OCI-LY7 (cell line): Measurements from ENCODE around the gene PPP2R1B. TPM values are rescaled to one million over a fixed set of nuclear protein-coding genes. Genes with fewer than 3 reads are reported as not detected.

ENCODE experiments used
- BruUV-seq: library from RNA; stranded (reverse); fragments of 400-500 nt; replicated peaks from 2 replicates; lab custom pipeline; 2021; lab: Mats Ljungman, UMichigan
- CTCF ChIA-PET: fragments of 300-600 bp; sonication (Branson Sonifier 250); formaldehyde crosslinking; loops from one replicate; lab custom pipeline; 2022; ENCODE audit warnings: antibody characterized with exemption; ENCODE audit not compliant: unreplicated experiment; lab: Charles Lee
- POLR2A ChIA-PET: fragments of 300-600 bp; sonication (Branson Sonifier 250); formaldehyde crosslinking; loops from one replicate; lab custom pipeline; 2022; ENCODE audit warnings: antibody characterized with exemption; lab: Charles Lee
- DNase-seq: peaks from one replicate; pipeline ENCODE4 v3.0.0-alpha.2; 2015; ENCODE audit warnings: low spot score
- H2AFZ ChIP-seq: fragments of 200-600 bp; sonication (generic), shearing (Covaris generic); 2 replicates; pipeline ENCODE4 v1.6.1; 2014; ENCODE audit warnings: mild to moderate bottlenecking, antibody characterized with exemption, low read length, moderate library complexity
- H3K27ac ChIP-seq: fragments of 200-600 bp; sonication (generic); 2 replicates; pipeline ENCODE4 v1.5.1; 2014; ENCODE audit warnings: mixed run types, low read depth, mild to moderate bottlenecking, moderate library complexity, low read length, inconsistent platforms; ENCODE audit not compliant: poor library complexity, severe bottlenecking
- H3K36me3 ChIP-seq: fragments of 200-600 bp; sonication (generic); 2 replicates; pipeline ENCODE4 v1.6.1; 2014; ENCODE audit warnings: mild to moderate bottlenecking, antibody characterized with exemption, low read length, moderate library complexity, mixed read lengths; ENCODE audit not compliant: insufficient read depth
- H3K4me1 ChIP-seq: fragments of 200-600 bp; sonication (generic); 2 replicates; pipeline ENCODE4 v1.5.1; 2014; ENCODE audit warnings: mild to moderate bottlenecking, low read length; ENCODE audit not compliant: insufficient read depth, poor library complexity, severe bottlenecking
- H3K4me2 ChIP-seq: fragments of 200-600 bp; sonication (generic); 2 replicates; pipeline ENCODE4 v1.6.1; 2014; ENCODE audit warnings: mild to moderate bottlenecking, low read length
- H3K4me3 ChIP-seq: fragments of 200-600 bp; sonication (generic); 2 replicates; pipeline ENCODE4 v1.5.1; 2014; ENCODE audit warnings: mild to moderate bottlenecking, low read depth, low read length; ENCODE audit not compliant: poor library complexity, severe bottlenecking
- H3K79me2 ChIP-seq: fragments of 200-600 bp; sonication (generic); 2 replicates; pipeline ENCODE4 v1.6.1; 2016; ENCODE audit warnings: low read depth, mild to moderate bottlenecking, low read length, moderate library complexity, mixed read lengths; ENCODE audit not compliant: insufficient read depth
- H3K9me2 ChIP-seq: fragments of 200-600 bp; sonication (generic); 2 replicates; pipeline ENCODE4 v1.6.1; 2016; ENCODE audit warnings: mild to moderate bottlenecking, low read length, mixed read lengths; ENCODE audit not compliant: insufficient read depth
- H3K9me3 ChIP-seq: fragments of 200-600 bp; sonication (generic); 2 replicates; pipeline ENCODE4 v1.6.1; 2014; ENCODE audit warnings: mild to moderate bottlenecking, mixed run types, low read length, mixed read lengths
- H4K20me1 ChIP-seq: fragments of 200-600 bp; sonication (generic); 2 replicates; pipeline ENCODE4 v1.6.1; 2014; ENCODE audit warnings: mild to moderate bottlenecking, antibody characterized with exemption, low read length, moderate library complexity, mixed read lengths; ENCODE audit not compliant: insufficient read depth
- EZH2phosphoT487 ChIP-seq: fragments of 200-600 bp; sonication (generic); IDR thresholded peaks from 2 replicates; pipeline ENCODE4 v1.6.1; 2018; ENCODE audit warnings: low read depth, borderline replicate concordance, mild to moderate bottlenecking, mixed run types, antibody characterized with exemption, low read length, moderate library complexity, mixed read lengths
- intact Hi-C: fragments of 100-400 bp; cut with micrococcal nuclease; formaldehyde crosslinking; loops from one replicate; pipeline ENCODE4 v1.10.0; 2022; ENCODE audit not compliant: unreplicated experiment
- total RNA-seq, 2 experiments: library from RNA; depleted of rRNA in 1 of 2; stranded (reverse); fragments of >200 nt in 1 of 2; shearing (Covaris generic) in 1 of 2; gene quantifications; 2 replicates each; pipeline ENCODE4 v1.2.3, GENCODE V29; 2014 to 2022
- TF ChIP-seq, protein P1 (sequence below): fragments of 200-600 bp; sonication (generic); conservative IDR thresholded peaks from 2 replicates; pipeline ENCODE4 v1.5.1; 2014; ENCODE audit warnings: mild to moderate bottlenecking, antibody characterized with exemption, low read length, moderate library complexity, mixed read lengths

PPP2R1B gene
- total RNA-seq, 2 experiments from 2014 or later, result 50.6 to 84.2 TPM

DNA sequence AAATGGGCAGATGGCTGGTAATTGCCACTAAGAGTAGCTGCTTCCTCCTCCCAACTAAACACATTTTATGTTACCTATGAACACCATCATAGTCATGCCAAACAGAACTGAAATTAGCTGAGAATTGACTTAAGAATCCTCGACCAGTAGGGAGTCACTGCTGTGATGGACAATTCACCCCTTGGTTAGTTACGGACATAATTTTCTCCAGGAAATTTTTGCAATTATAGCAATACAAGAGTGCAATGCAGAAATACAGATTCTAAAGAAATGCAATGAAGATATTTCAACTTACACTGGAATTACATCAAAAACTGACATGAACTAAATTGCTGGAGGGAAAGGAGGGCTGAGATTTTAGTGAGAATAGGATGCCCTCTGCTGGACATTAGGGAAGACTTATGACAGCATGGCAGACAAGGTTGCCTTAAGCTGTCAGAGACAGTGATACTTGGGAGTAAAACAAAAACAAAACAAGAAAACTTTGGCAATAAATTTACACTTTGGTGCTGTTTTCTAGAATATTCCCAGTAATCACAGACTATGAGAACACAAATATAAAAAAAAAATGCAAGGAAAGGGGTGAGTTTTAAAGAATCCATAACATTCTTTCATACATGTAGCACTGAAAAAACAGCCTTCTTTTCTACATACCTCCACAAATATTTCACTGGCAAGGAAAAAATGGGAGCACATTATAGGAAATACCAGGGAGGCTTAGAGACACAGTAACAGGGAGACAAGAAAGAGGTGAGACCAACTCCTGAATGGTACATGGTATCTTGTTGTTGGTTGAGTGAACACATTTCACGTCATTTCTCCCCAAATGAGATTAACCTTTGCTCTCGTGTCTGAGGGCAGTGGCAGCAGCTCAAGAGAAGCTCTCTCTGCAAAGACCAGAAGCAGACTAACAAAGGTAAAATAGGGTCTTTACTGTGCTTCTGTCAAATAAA lies 11.2 kb upstream of the PPP2R1B start:
- Histone ChIP-seq H3K4me1 (peaks cover 29% of the 10 kb centered on the region), H3K4me3 (peak overlapping the region; percentile 32), H2AFZ (peak overlapping the region; percentile 86), H3K79me2 (no peaks in the 10 kb centered on the region), H3K4me2 (peak overlapping the region; percentile 61), H3K9me3 (no peaks in the 10 kb centered on the region), H3K27ac (peak overlapping the region; percentile 71), H4K20me1 (no peaks in the 10 kb centered on the region), H3K9me2 (no peaks in the 10 kb centered on the region), H3K36me3 (no peaks in the 10 kb centered on the region)
- no TSS peak for BruUV-seq
- no peak for TF ChIP-seq EZH2phosphoT487
- TF ChIP-seq, protein P1, sequence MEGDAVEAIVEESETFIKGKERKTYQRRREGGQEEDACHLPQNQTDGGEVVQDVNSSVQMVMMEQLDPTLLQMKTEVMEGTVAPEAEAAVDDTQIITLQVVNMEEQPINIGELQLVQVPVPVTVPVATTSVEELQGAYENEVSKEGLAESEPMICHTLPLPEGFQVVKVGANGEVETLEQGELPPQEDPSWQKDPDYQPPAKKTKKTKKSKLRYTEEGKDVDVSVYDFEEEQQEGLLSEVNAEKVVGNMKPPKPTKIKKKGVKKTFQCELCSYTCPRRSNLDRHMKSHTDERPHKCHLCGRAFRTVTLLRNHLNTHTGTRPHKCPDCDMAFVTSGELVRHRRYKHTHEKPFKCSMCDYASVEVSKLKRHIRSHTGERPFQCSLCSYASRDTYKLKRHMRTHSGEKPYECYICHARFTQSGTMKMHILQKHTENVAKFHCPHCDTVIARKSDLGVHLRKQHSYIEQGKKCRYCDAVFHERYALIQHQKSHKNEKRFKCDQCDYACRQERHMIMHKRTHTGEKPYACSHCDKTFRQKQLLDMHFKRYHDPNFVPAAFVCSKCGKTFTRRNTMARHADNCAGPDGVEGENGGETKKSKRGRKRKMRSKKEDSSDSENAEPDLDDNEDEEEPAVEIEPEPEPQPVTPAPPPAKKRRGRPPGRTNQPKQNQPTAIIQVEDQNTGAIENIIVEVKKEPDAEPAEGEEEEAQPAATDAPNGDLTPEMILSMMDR, result peak; percentile 99
- POLR2A ChIA-PET, result interaction anchor here (0.6 to 4.4 kb wide), 16 partner anchors 10 to 1463 kb away, joined by 3 to 52 read pairs (median 4); partner anchors contain the start of genes PPP2R1B and SIK2
- CTCF ChIA-PET, result interaction anchor here (0.6 to 2.8 kb wide), 9 partner anchors 11 to 223 kb away, joined by 3 to 18 read pairs (median 3); partner anchors contain the start of gene PPP2R1B
- DNase-seq, result peak; percentile 87
- intact Hi-C loops, result loop anchor here (1.0 to 5.0 kb wide), 7 partner anchors 63 to 323 kb away; partner anchors contain the start of gene SIK2

DNA sequence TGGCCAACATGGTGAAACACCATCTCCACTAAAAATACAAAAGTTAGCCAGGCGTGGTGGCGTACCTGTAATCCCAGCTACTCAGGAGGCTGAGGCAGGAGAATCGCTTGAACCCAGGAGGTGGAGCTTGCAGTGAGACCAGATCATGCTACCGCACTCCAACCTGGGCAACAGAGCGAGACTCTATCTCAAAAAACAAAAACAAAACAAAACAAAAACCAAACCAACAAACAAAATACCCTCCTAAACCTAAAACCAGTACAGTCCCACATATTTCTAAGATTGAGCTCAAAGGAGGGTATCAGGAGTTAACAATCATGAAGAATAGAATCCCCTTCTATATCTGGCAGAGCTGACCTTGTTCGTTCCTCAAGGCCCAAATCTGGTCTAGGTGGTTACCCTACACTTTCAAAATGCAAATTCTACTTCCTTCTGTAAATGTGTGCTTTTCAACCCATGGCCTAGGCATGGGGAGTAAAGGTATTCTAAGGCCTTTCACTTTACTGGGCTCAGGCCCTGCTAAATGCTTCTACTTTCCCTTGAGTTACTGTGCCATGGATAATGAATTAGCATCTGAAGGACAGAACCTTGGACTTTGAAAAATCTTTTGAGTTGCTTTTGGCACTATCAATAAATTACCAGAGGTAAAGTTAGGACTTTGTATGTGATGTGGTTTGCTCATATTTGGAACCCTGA lies 10.4 kb upstream of the PPP2R1B start:
- no peaks in the 10 kb centered on the region for H4K20me1 ChIP-seq
- DNase-seq, result peak; percentile 81
- peak overlapping the region; percentile 86 for H2AFZ ChIP-seq
- H3K27ac ChIP-seq, result peak overlapping the region; percentile 71
- no peaks in the 10 kb centered on the region for H3K9me3 ChIP-seq
- H3K4me2 ChIP-seq, result peak overlapping the region; percentile 61
- ChIA-PET POLR2A (interaction anchor here (0.6 to 4.4 kb wide), 16 partner anchors 10 to 1462 kb away, joined by 3 to 52 read pairs (median 4); partner anchors contain the start of genes PPP2R1B and SIK2), CTCF (interaction anchor here (0.6 to 2.8 kb wide), 7 partner anchors 10 to 210 kb away, joined by 3 to 18 read pairs (median 3); partner anchors contain the start of gene PPP2R1B)
- intact Hi-C loops, result loop anchor here (1.0 to 5.0 kb wide), 6 partner anchors 62 to 211 kb away; partner anchors contain the start of gene SIK2
- no peaks in the 10 kb centered on the region for H3K36me3 ChIP-seq
- TSS peak; percentile 79 for BruUV-seq
- peaks cover 29% of the 10 kb centered on the region for H3K4me1 ChIP-seq
- H3K4me3 ChIP-seq, result peak overlapping the region; percentile 32
- no peaks in the 10 kb centered on the region for H3K9me2 ChIP-seq
- H3K79me2 ChIP-seq, result no peaks in the 10 kb centered on the region
- no peak for TF ChIP-seq EZH2phosphoT487
- TF ChIP-seq, protein P1, result no peak
